Measurements from ENCODE around the gene WDR77. TPM values are rescaled to one million over a fixed set of nuclear protein-coding genes. Genes with fewer than 3 reads are reported as not detected.
A peak's percentile ranks its signal among the peaks of the same experiment; 100 is the strongest.

The WDR77 gene
- total RNA-seq, 1 donor from 2014 or later = 32.6 TPM

GRCh38 chr1:111446967-111447892 lies 1.8 kb downstream of the WDR77 start:
- peaks cover 38% of the 10 kb centered on the region for H3K4me1 Mint-ChIP-seq
- H3K4me3 Mint-ChIP-seq = peak overlapping the region; percentile 100
- H3K27ac Mint-ChIP-seq = no peak overlapping the region
- TF ChIP-seq, protein P1, sequence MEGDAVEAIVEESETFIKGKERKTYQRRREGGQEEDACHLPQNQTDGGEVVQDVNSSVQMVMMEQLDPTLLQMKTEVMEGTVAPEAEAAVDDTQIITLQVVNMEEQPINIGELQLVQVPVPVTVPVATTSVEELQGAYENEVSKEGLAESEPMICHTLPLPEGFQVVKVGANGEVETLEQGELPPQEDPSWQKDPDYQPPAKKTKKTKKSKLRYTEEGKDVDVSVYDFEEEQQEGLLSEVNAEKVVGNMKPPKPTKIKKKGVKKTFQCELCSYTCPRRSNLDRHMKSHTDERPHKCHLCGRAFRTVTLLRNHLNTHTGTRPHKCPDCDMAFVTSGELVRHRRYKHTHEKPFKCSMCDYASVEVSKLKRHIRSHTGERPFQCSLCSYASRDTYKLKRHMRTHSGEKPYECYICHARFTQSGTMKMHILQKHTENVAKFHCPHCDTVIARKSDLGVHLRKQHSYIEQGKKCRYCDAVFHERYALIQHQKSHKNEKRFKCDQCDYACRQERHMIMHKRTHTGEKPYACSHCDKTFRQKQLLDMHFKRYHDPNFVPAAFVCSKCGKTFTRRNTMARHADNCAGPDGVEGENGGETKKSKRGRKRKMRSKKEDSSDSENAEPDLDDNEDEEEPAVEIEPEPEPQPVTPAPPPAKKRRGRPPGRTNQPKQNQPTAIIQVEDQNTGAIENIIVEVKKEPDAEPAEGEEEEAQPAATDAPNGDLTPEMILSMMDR (IDR thresholded peaks at IDR 0.05; ENCODE audit: unreplicated experiment) = no peak
- peaks cover 11% of the 10 kb centered on the region for H3K36me3 Mint-ChIP-seq
- H3K9me3 Mint-ChIP-seq = no peaks in the 10 kb centered on the region
- no peak for DNase-seq (ENCODE audit: low spot score in 2 of 2, unreplicated experiment in 2 of 2)
- no peaks in the 10 kb centered on the region for H3K27me3 Mint-ChIP-seq (ENCODE audit: low read depth)

DNA sequence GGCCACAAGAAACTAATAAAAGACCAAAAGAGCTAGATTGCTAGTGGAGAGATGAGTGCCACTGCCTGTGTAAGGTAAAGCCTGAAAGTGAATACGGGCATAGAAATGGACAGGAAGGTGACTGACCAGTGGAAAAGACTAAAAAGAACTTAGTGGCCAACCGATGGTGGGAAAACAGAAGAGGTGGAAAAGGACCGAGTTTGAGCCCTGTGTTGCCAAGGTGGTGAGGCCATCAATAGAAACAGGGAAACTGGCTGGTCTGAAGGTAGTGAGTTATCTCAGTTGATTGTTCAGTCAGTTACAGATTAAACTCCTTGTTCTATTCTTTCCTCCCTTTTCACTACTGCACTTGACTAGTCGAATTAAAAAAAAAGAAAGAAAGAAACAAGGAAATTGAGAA lies 2.5 kb downstream of the WDR77 start:
- no peaks in the 10 kb centered on the region for H3K9me3 Mint-ChIP-seq

DNA sequence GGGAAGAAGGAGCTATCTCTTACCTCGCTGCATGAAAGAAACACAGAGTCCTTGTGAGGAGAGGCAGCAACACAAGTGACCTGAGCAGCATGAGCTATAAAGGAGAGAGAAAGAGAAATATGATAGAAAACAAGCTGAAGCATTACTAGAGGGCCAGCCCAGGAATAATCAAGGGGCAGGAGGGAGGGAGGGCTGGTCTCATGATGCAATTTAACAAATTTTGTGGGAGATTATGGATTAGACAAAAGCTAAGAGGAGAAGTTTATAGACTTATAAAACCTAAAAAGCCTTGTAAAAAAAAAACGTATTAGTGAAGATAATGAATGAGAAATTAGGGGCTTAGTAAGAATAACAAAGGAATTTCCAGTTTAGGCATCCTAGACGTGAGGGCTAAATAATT lies 5.0 kb downstream of the WDR77 start:
- Mint-ChIP-seq H3K27me3 (ENCODE audit: low read depth) (no peaks in the 10 kb centered on the region), H3K4me1 (peaks cover 18% of the 10 kb centered on the region), H3K4me3 (no peak overlapping the region), H3K9me3 (no peaks in the 10 kb centered on the region), H3K36me3 (peaks cover 14% of the 10 kb centered on the region), H3K27ac (no peak overlapping the region)
- TF ChIP-seq, protein P1 (IDR thresholded peaks at IDR 0.05; ENCODE audit: unreplicated experiment) = no peak
- no peak for DNase-seq (ENCODE audit: low spot score in 2 of 2, unreplicated experiment in 2 of 2)

More for the DNA sequence above, 2.5 kb downstream of the WDR77 start:
- Mint-ChIP-seq H3K27ac (no peak overlapping the region), H3K4me1 (peaks cover 35% of the 10 kb centered on the region), H3K36me3 (peaks cover 8% of the 10 kb centered on the region), H3K4me3 (no peak overlapping the region), H3K27me3 (ENCODE audit: low read depth) (no peaks in the 10 kb centered on the region)
- TF ChIP-seq, protein P1 (IDR thresholded peaks at IDR 0.05; ENCODE audit: unreplicated experiment) = no peak
- no peak for DNase-seq (ENCODE audit: low spot score in 2 of 2, unreplicated experiment in 2 of 2)

- H3K27ac Mint-ChIP-seq = no peak overlapping the region
- DNase-seq (ENCODE audit: low spot score in 2 of 2, unreplicated experiment in 2 of 2) = no peak
- peaks cover 17% of the 10 kb centered on the region for H3K36me3 Mint-ChIP-seq
- no peaks in the 10 kb centered on the region for H3K27me3 Mint-ChIP-seq (ENCODE audit: low read depth)
- H3K9me3 Mint-ChIP-seq = no peaks in the 10 kb centered on the region
- H3K4me3 Mint-ChIP-seq = no peak overlapping the region
- peaks cover 8% of the 10 kb centered on the region for H3K4me1 Mint-ChIP-seq
- TF ChIP-seq, protein P1 (IDR thresholded peaks at IDR 0.05; ENCODE audit: unreplicated experiment) = no peak
Measured at GRCh38 chr1:111442457-111442856, 6.6 kb downstream of the WDR77 start.

DNA sequence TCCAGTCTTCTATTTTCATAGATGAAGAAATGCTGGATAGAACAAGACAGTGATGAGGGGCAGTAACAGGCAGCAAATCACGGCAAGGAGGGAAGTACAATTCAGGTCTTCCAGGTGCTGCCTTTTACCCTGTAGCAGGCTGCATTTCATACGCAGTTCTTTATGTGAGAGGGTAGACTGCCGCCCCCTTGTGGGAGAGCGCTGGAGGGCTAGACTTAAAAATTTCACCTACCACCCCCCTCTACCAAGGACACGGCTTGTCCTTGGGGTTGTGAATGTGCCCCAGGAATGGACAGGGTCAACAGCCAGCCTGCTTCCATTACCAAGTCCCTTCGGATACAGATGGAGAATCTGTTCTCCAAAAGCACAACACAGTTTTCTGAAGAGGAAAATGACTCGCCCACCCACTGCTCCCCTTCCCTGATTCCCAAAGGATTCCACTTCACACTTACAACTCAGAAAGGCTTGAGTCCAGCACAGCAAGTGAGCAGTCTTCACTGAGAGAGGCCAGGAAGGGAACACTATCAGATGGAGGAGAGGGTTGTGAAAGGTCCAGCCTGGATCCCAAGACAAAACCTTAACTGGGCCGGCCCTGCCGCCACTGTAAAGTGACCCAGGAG lies 7.4 kb downstream of the WDR77 start:
- TF ChIP-seq, protein P1 (IDR thresholded peaks at IDR 0.05; ENCODE audit: unreplicated experiment) = no peak
- H3K27ac Mint-ChIP-seq = no peak overlapping the region
- no peaks in the 10 kb centered on the region for H3K9me3 Mint-ChIP-seq
- no peak overlapping the region for H3K4me3 Mint-ChIP-seq
- peaks cover 17% of the 10 kb centered on the region for H3K36me3 Mint-ChIP-seq
- DNase-seq (ENCODE audit: low spot score in 2 of 2, unreplicated experiment in 2 of 2) = no peak
- H3K27me3 Mint-ChIP-seq (ENCODE audit: low read depth) = no peaks in the 10 kb centered on the region
- peaks cover under 1% of the 10 kb centered on the region for H3K4me1 Mint-ChIP-seq
